Coronary artery (tissue), 2 donors: ENCODE results near the gene TNFSF15.

Source experiments
- DNase-seq: peaks from one replicate; pipeline ENCODE4 v3.0.0-alpha.2; 2017; ENCODE audit warnings: low spot score
- H3K27ac ChIP-seq, 2 donors: fragments of 200-600 bp; sonication (generic); one replicate each; pipeline ENCODE4 v1.5.1; 2016 to 2019
- H3K4me3 ChIP-seq: fragments of 200-600 bp; sonication (generic); 2 replicates; pipeline ENCODE4 v1.5.1; 2016; ENCODE audit warnings: mild to moderate bottlenecking, moderate library complexity
- CTCF ChIP-seq: fragments of 200-600 bp; sonication (generic); IDR thresholded peaks from one replicate; pipeline ENCODE4 v1.5.1; 2019; ENCODE audit warnings: antibody characterized with exemption

Gene TNFSF15

GRCh38 chr9:114834386-114834785, 28.5 kb upstream of the TNFSF15 start:
- Histone ChIP-seq H3K27ac (no peak overlapping the region), H3K4me3 (no peak overlapping the region)
- TF ChIP-seq CTCF, result no peak
- no peak for DNase-seq

GRCh38 chr9:114830546-114830945, 24.7 kb upstream of the TNFSF15 start:
- TF ChIP-seq CTCF, result no peak
- no peak for DNase-seq
- Histone ChIP-seq H3K27ac (no peak overlapping the region), H3K4me3 (no peak overlapping the region)

- DNase-seq, result no peak
- no peak overlapping the region for H3K27ac ChIP-seq
- H3K4me3 ChIP-seq, result no peak overlapping the region
- TF ChIP-seq CTCF, result no peak
Measured at GRCh38 chr9:114829574-114830440, 24.0 kb upstream of the TNFSF15 start.

GRCh38 chr9:114828303-114828650, 22.4 kb upstream of the TNFSF15 start:
- TF ChIP-seq CTCF, result no peak
- DNase-seq, result no peak
- no peak overlapping the region for H3K4me3 ChIP-seq
- no peak overlapping the region for H3K27ac ChIP-seq

GRCh38 chr9:114827641-114828302, 21.9 kb upstream of the TNFSF15 start:
- no peak overlapping the region for H3K4me3 ChIP-seq
- no peak for TF ChIP-seq CTCF
- DNase-seq, result no peak
- H3K27ac ChIP-seq, result no peak overlapping the region

- TF ChIP-seq CTCF, result no peak
- no peak for DNase-seq
- H3K27ac ChIP-seq, result no peak overlapping the region
- no peak overlapping the region for H3K4me3 ChIP-seq
Measured at GRCh38 chr9:114826431-114826830, 20.6 kb upstream of the TNFSF15 start.
